GM23338 (cell line): ENCODE measurements around the gene XKR8. TPM values are rescaled to one million over a fixed set of nuclear protein-coding genes. Genes with fewer than 3 reads are reported as not detected.

Experiments used
- ATAC-seq: fragments of 200-7000 bp; cut with Tn5 transposase; 3 replicates; pipeline ENCODE4 v1.9.1; 2020
- DNase-seq: peaks from one replicate; pipeline ENCODE4 v3.0.0-alpha.2; 2015; ENCODE audit warnings: low spot score
- H2AFZ ChIP-seq: fragments of 200-600 bp; sonication (generic); 2 replicates; pipeline ENCODE4 v1.8.0; 2016; ENCODE audit warnings: antibody characterized with exemption, mild to moderate bottlenecking, moderate library complexity
- H3F3A ChIP-seq: fragments of 200-600 bp; sonication (generic); replicated peaks from 2 replicates; pipeline ENCODE4 v1.8.0; 2017; ENCODE audit warnings: antibody characterized with exemption, mixed run types, low read depth
- H3K27ac ChIP-seq: fragments of 200-600 bp; sonication (generic); 2 replicates; pipeline ENCODE4 v1.6.1; 2016; ENCODE audit warnings: low read depth
- H3K27me3 ChIP-seq: fragments of 200-600 bp; sonication (generic); 2 replicates; pipeline ENCODE4 v1.8.0; 2016; ENCODE audit warnings: mild to moderate bottlenecking, mixed run types, moderate library complexity; ENCODE audit not compliant: insufficient read depth
- H3K36me3 ChIP-seq: fragments of 200-600 bp; sonication (generic); 2 replicates; pipeline ENCODE4 v1.8.0; 2016; ENCODE audit warnings: mild to moderate bottlenecking; ENCODE audit not compliant: insufficient read depth
- H3K4me1 ChIP-seq: fragments of 200-600 bp; sonication (generic); 2 replicates; pipeline ENCODE4 v1.8.0; 2016; ENCODE audit warnings: mild to moderate bottlenecking, moderate library complexity; ENCODE audit not compliant: insufficient read depth
- H3K4me2 ChIP-seq: fragments of 200-600 bp; sonication (generic); 2 replicates; pipeline ENCODE4 v1.7.1; 2017; ENCODE audit warnings: mixed run types
- H3K4me3 ChIP-seq: fragments of 200-600 bp; sonication (generic); 2 replicates; pipeline ENCODE4 v1.6.1; 2016; ENCODE audit warnings: mixed run types
- H3K79me2 ChIP-seq: fragments of 200-600 bp; sonication (generic); replicated peaks from 2 replicates; pipeline ENCODE4 v1.8.0; 2017; ENCODE audit warnings: mild to moderate bottlenecking; ENCODE audit not compliant: insufficient read depth
- H3K9me2 ChIP-seq: fragments of 200-600 bp; sonication (generic); 2 replicates; pipeline ENCODE4 v1.8.0; 2017; ENCODE audit not compliant: insufficient read depth
- H4K20me1 ChIP-seq: fragments of 200-600 bp; sonication (generic); replicated peaks from 2 replicates; pipeline ENCODE4 v1.8.0; 2017; ENCODE audit warnings: mild to moderate bottlenecking; ENCODE audit not compliant: insufficient read depth
- H3K27ac Mint-ChIP-seq: 2 replicates; pipeline ENCODE4 v1.8.0; 2020; ENCODE audit warnings: inconsistent platforms, mild to moderate bottlenecking, moderate library complexity, mixed read lengths
- H3K27me3 Mint-ChIP-seq: 3 replicates; pipeline ENCODE4 v1.8.0; 2022; ENCODE audit warnings: low read depth, mild to moderate bottlenecking, moderate library complexity, mixed read lengths, inconsistent platforms; ENCODE audit not compliant: insufficient read depth, poor library complexity
- H3K36me3 Mint-ChIP-seq: 3 replicates; pipeline ENCODE4 v1.8.0; 2021; ENCODE audit warnings: low read depth, mild to moderate bottlenecking, inconsistent platforms, moderate library complexity, mixed read lengths
- H3K4me1 Mint-ChIP-seq: 3 replicates; pipeline ENCODE4 v1.8.0; 2020; ENCODE audit warnings: mild to moderate bottlenecking, inconsistent platforms, mixed read lengths
- H3K4me3 Mint-ChIP-seq: 3 replicates; pipeline ENCODE4 v1.8.0; 2021; ENCODE audit warnings: moderate library complexity, mild to moderate bottlenecking, inconsistent platforms, mixed read lengths
- H3K9me3 Mint-ChIP-seq: 3 replicates; pipeline ENCODE4 v1.8.0; 2020; ENCODE audit warnings: moderate library complexity, mild to moderate bottlenecking, inconsistent platforms, mixed read lengths
- CREB1 ChIP-seq: fragments of 250-450 bp; sonication (Bioruptor Pico); IDR thresholded peaks from 2 replicates; pipeline ENCODE4 v1.5.0; 2020; ENCODE audit warnings: low read depth, mild to moderate bottlenecking, moderate library complexity
- EZH2 ChIP-seq: fragments of 200-600 bp; sonication (generic); IDR thresholded peaks from one replicate; pipeline ENCODE4 v1.8.0; 2017; ENCODE audit warnings: antibody characterized with exemption, mild to moderate bottlenecking, low read depth; ENCODE audit not compliant: unreplicated experiment
- EZH2phosphoT487 ChIP-seq: fragments of 200-600 bp; sonication (generic); IDR thresholded peaks from one replicate; pipeline ENCODE4 v1.8.1; 2018; ENCODE audit warnings: antibody characterized with exemption; ENCODE audit not compliant: unreplicated experiment
- JUNB ChIP-seq: IDR thresholded peaks from one replicate; pipeline ENCODE4 v1.6.1; 2016; ENCODE audit warnings: antibody characterized with exemption; ENCODE audit not compliant: unreplicated experiment
- NANOG ChIP-seq: IDR thresholded peaks from 2 replicates; pipeline ENCODE4 v1.6.1; 2016; ENCODE audit warnings: antibody characterized with exemption, borderline replicate concordance
- POLR2AphosphoS5 ChIP-seq: IDR thresholded peaks from 2 replicates; pipeline ENCODE4 v1.6.1; 2016; ENCODE audit warnings: antibody characterized with exemption, low read depth
- STAT1 ChIP-seq: IDR thresholded peaks from one replicate; pipeline ENCODE4 v1.6.1; 2016; ENCODE audit warnings: antibody characterized with exemption; ENCODE audit not compliant: unreplicated experiment
- ZNF114 ChIP-seq: fragments of 250-450 bp; sonication (Bioruptor Pico); IDR thresholded peaks from 2 replicates; pipeline ENCODE4 v1.5.0; 2020; ENCODE audit warnings: mild to moderate bottlenecking, moderate library complexity
- ZNF331 ChIP-seq: fragments of 250-450 bp; sonication (Bioruptor Pico); IDR thresholded peaks from 2 replicates; pipeline ENCODE4 v1.5.0; 2020; ENCODE audit warnings: low read depth, mild to moderate bottlenecking, moderate library complexity
- polyA plus RNA-seq: library from polyadenylated mRNA; unstranded; fragments of >200 nt; fragmentation: Nextera tagmentation; extraction: Ambion mirVana; gene quantifications from 2 replicates; pipeline ENCODE4 v1.2.1, GENCODE V29; 2016
- total RNA-seq: library from RNA; depleted of rRNA; stranded (reverse); fragments of >200 nt; shearing (Covaris generic); gene quantifications from 2 replicates; pipeline ENCODE4 v1.2.3, GENCODE V29; 2014
- TF ChIP-seq, protein P1 (sequence below): IDR thresholded peaks from 2 replicates; pipeline ENCODE4 v1.6.1; 2016; ENCODE audit warnings: antibody characterized with exemption
- TF ChIP-seq, protein P2 (sequence below), 2 experiments: fragments of 200-600 bp in 1 of 2; sonication (generic) in 1 of 2; conservative IDR thresholded peaks; 2 replicates each; pipeline versions ENCODE4 v1.5.1 to v1.6.1; 2016 to 2017; ENCODE audit warnings: antibody characterized with exemption in 2 of 2, low read depth in 2 of 2, mild to moderate bottlenecking in 2 of 2, moderate library complexity in 1 of 2
- TF ChIP-seq, protein P3 (sequence below): IDR thresholded peaks from one replicate; pipeline ENCODE4 v1.6.1; 2018; ENCODE audit warnings: antibody characterized with exemption; ENCODE audit not compliant: unreplicated experiment
- TF ChIP-seq, protein P4 (sequence below): fragments of 250-450 bp; sonication (Bioruptor Pico); IDR thresholded peaks from 2 replicates; pipeline ENCODE4 v1.5.0; 2020; ENCODE audit warnings: mild to moderate bottlenecking, moderate library complexity

The XKR8 gene
- total and polyA plus RNA-seq, 2 experiments from 2014 or later = 8.2 to 13.1 TPM

DNA sequence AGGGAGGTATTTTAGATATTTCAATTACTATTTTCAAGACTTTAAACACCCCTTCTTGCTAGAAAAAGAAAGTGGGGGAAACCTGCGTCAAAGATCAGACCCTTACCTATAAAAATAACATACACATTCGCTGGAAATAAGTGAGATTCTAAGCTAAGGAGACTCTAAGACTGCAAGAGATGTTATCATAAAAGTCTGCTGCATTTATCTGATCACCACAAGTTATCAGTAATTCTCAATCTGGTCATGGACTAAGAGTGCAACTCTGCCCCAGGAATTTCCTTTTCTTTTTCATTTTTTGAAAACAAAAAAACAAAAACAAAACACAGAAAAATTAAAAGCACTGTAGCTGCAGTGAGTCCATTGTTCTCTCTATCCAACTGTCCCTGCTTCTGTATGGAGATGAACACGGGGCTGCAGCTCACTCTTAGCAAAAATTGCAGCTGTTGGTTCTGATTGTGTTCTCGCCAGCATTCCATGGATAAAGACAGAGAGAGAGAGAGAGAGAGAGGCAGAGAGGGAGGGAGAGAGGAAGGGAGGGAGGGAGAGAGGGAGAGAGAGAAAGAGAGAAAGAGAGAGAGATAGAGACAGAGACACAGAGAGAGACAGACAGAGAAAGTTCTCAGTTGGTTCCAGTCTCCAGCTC, 14.1 kb downstream of the XKR8 start:
- no peaks in the 10 kb centered on the region for H3K4me1 ChIP-seq
- Mint-ChIP-seq H3K36me3 (peaks cover 3% of the 10 kb centered on the region; the same call in 2 of the 3 replicates), H3K27me3 (no peaks in the 10 kb centered on the region), H3K4me3 (no peak overlapping the region), H3K27ac (no peak overlapping the region), H3K4me1 (no peaks in the 10 kb centered on the region), H3K9me3 (no peaks in the 10 kb centered on the region)
- H3K27ac ChIP-seq = no peak overlapping the region
- H3K4me3 ChIP-seq = no peak overlapping the region
- TF ChIP-seq CREB1 (CRISPR knock-in tag) (no peak), STAT1 (no peak), ZNF114 (CRISPR knock-in tag) (no peak), EZH2 (no peak), ZNF331 (CRISPR knock-in tag) (no peak), JUNB (no peak), EZH2phosphoT487 (no peak), POLR2AphosphoS5 (no peak), NANOG (no peak)
- TF ChIP-seq, protein P1, sequence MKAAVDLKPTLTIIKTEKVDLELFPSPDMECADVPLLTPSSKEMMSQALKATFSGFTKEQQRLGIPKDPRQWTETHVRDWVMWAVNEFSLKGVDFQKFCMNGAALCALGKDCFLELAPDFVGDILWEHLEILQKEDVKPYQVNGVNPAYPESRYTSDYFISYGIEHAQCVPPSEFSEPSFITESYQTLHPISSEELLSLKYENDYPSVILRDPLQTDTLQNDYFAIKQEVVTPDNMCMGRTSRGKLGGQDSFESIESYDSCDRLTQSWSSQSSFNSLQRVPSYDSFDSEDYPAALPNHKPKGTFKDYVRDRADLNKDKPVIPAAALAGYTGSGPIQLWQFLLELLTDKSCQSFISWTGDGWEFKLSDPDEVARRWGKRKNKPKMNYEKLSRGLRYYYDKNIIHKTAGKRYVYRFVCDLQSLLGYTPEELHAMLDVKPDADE = no peak
- TF ChIP-seq, protein P2, sequence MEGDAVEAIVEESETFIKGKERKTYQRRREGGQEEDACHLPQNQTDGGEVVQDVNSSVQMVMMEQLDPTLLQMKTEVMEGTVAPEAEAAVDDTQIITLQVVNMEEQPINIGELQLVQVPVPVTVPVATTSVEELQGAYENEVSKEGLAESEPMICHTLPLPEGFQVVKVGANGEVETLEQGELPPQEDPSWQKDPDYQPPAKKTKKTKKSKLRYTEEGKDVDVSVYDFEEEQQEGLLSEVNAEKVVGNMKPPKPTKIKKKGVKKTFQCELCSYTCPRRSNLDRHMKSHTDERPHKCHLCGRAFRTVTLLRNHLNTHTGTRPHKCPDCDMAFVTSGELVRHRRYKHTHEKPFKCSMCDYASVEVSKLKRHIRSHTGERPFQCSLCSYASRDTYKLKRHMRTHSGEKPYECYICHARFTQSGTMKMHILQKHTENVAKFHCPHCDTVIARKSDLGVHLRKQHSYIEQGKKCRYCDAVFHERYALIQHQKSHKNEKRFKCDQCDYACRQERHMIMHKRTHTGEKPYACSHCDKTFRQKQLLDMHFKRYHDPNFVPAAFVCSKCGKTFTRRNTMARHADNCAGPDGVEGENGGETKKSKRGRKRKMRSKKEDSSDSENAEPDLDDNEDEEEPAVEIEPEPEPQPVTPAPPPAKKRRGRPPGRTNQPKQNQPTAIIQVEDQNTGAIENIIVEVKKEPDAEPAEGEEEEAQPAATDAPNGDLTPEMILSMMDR (conservative IDR thresholded peaks at IDR 0.05; ENCODE audit: low read depth in 2 of 2) = no peak
- TF ChIP-seq, protein P3, sequence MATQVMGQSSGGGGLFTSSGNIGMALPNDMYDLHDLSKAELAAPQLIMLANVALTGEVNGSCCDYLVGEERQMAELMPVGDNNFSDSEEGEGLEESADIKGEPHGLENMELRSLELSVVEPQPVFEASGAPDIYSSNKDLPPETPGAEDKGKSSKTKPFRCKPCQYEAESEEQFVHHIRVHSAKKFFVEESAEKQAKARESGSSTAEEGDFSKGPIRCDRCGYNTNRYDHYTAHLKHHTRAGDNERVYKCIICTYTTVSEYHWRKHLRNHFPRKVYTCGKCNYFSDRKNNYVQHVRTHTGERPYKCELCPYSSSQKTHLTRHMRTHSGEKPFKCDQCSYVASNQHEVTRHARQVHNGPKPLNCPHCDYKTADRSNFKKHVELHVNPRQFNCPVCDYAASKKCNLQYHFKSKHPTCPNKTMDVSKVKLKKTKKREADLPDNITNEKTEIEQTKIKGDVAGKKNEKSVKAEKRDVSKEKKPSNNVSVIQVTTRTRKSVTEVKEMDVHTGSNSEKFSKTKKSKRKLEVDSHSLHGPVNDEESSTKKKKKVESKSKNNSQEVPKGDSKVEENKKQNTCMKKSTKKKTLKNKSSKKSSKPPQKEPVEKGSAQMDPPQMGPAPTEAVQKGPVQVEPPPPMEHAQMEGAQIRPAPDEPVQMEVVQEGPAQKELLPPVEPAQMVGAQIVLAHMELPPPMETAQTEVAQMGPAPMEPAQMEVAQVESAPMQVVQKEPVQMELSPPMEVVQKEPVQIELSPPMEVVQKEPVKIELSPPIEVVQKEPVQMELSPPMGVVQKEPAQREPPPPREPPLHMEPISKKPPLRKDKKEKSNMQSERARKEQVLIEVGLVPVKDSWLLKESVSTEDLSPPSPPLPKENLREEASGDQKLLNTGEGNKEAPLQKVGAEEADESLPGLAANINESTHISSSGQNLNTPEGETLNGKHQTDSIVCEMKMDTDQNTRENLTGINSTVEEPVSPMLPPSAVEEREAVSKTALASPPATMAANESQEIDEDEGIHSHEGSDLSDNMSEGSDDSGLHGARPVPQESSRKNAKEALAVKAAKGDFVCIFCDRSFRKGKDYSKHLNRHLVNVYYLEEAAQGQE = no peak
- TF ChIP-seq, protein P4, sequence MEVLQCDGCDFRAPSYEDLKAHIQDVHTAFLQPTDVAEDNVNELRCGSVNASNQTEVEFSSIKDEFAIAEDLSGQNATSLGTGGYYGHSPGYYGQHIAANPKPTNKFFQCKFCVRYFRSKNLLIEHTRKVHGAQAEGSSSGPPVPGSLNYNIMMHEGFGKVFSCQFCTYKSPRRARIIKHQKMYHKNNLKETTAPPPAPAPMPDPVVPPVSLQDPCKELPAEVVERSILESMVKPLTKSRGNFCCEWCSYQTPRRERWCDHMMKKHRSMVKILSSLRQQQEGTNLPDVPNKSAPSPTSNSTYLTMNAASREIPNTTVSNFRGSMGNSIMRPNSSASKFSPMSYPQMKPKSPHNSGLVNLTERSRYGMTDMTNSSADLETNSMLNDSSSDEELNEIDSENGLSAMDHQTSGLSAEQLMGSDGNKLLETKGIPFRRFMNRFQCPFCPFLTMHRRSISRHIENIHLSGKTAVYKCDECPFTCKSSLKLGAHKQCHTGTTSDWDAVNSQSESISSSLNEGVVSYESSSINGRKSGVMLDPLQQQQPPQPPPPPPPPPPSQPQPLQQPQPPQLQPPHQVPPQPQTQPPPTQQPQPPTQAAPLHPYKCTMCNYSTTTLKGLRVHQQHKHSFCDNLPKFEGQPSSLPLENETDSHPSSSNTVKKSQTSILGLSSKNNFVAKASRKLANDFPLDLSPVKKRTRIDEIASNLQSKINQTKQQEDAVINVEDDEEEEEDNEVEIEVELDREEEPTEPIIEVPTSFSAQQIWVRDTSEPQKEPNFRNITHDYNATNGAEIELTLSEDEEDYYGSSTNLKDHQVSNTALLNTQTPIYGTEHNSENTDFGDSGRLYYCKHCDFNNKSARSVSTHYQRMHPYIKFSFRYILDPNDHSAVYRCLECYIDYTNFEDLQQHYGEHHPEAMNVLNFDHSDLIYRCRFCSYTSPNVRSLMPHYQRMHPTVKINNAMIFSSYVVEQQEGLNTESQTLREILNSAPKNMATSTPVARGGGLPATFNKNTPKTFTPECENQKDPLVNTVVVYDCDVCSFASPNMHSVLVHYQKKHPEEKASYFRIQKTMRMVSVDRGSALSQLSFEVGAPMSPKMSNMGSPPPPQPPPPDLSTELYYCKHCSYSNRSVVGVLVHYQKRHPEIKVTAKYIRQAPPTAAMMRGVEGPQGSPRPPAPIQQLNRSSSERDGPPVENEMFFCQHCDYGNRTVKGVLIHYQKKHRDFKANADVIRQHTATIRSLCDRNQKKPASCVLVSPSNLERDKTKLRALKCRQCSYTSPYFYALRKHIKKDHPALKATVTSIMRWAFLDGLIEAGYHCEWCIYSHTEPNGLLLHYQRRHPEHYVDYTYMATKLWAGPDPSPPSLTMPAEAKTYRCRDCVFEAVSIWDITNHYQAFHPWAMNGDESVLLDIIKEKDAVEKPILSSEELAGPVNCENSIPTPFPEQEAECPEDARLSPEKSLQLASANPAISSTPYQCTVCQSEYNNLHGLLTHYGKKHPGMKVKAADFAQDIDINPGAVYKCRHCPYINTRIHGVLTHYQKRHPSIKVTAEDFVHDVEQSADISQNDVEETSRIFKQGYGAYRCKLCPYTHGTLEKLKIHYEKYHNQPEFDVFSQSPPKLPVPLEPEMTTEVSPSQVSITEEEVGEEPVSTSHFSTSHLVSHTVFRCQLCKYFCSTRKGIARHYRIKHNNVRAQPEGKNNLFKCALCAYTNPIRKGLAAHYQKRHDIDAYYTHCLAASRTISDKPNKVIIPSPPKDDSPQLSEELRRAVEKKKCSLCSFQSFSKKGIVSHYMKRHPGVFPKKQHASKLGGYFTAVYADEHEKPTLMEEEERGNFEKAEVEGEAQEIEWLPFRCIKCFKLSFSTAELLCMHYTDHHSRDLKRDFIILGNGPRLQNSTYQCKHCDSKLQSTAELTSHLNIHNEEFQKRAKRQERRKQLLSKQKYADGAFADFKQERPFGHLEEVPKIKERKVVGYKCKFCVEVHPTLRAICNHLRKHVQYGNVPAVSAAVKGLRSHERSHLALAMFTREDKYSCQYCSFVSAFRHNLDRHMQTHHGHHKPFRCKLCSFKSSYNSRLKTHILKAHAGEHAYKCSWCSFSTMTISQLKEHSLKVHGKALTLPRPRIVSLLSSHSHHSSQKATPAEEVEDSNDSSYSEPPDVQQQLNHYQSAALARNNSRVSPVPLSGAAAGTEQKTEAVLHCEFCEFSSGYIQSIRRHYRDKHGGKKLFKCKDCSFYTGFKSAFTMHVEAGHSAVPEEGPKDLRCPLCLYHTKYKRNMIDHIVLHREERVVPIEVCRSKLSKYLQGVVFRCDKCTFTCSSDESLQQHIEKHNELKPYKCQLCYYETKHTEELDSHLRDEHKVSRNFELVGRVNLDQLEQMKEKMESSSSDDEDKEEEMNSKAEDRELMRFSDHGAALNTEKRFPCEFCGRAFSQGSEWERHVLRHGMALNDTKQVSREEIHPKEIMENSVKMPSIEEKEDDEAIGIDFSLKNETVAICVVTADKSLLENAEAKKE (CRISPR knock-in tag) = no peak
- no peak overlapping the region for H3K4me2 ChIP-seq
- no peaks in the 10 kb centered on the region for H3K27me3 ChIP-seq
- H4K20me1 ChIP-seq = 0 out of 2 replicates have a peak, but pooled peaks cover 4% of the 10 kb centered on the region
- no peaks in the 10 kb centered on the region for H3F3A ChIP-seq
- H3K79me2 ChIP-seq = no peaks in the 10 kb centered on the region
- ATAC-seq (no peak), DNase-seq (no peak)
- no peaks in the 10 kb centered on the region; the same call in 1 of the 2 replicates for H3K36me3 ChIP-seq
- H3K9me2 ChIP-seq = no peaks in the 10 kb centered on the region
- no peak overlapping the region for H2AFZ ChIP-seq
